GM12873 (cell line): ENCODE results near the gene HOXD9.

Source experiments
- TF ChIP-seq, protein P1 (sequence below): IDR thresholded peaks from 2 replicates; pipeline ENCODE4 v1.5.1; 2012; ENCODE audit warnings: low read depth, mild to moderate bottlenecking, moderate library complexity, low read length, control low read depth; ENCODE audit not compliant: insufficient read depth; ENCODE audit errors: missing control alignments

HOXD9 gene

DNA sequence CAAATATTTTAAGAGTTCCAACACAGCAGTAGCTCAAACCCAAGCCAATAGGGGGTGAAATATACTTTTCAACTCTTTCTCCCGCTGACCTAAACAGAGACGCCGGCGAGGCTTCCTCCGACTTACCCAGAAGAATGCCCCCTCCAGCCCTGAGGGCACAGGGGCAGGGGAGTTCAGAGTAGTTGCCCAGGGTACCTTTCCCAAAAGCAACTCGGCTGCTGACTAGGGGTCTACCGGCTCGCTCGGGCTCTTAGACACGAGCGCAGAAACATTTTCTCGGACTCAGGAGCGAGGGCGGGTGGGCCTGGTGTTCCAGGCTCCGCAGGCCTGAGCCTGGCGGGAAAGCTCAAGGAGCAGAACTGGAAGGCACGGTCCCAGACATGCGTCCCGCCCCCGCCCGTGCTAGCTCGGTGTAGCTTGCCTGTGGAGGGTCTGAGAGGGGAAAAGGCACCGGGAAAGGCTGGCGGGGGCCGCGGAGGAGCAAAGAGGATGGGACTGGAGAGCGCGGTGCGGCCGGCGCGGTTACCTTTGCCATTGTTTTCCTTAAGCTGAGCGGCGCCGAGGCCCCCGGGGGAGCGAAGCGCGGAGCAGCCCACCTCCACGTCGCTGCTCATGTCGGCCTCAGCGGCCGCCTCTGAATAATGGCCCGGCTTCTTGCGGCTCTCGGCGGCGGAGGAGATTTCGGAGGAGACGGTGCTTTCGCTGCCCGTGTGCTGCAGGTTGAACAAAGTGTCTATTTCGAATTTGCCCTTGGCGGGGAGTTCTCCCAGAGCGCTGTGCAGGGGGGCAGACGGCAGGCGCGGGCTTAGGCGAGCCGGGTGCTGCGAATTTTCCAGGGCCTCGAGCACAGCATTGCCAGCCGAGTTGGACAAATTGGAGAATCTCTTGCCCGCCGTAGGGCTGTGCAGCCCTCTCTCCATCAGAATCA is 39.4 kb upstream of the HOXD9 start:
- TF ChIP-seq, protein P1, sequence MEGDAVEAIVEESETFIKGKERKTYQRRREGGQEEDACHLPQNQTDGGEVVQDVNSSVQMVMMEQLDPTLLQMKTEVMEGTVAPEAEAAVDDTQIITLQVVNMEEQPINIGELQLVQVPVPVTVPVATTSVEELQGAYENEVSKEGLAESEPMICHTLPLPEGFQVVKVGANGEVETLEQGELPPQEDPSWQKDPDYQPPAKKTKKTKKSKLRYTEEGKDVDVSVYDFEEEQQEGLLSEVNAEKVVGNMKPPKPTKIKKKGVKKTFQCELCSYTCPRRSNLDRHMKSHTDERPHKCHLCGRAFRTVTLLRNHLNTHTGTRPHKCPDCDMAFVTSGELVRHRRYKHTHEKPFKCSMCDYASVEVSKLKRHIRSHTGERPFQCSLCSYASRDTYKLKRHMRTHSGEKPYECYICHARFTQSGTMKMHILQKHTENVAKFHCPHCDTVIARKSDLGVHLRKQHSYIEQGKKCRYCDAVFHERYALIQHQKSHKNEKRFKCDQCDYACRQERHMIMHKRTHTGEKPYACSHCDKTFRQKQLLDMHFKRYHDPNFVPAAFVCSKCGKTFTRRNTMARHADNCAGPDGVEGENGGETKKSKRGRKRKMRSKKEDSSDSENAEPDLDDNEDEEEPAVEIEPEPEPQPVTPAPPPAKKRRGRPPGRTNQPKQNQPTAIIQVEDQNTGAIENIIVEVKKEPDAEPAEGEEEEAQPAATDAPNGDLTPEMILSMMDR, result no peak

DNA sequence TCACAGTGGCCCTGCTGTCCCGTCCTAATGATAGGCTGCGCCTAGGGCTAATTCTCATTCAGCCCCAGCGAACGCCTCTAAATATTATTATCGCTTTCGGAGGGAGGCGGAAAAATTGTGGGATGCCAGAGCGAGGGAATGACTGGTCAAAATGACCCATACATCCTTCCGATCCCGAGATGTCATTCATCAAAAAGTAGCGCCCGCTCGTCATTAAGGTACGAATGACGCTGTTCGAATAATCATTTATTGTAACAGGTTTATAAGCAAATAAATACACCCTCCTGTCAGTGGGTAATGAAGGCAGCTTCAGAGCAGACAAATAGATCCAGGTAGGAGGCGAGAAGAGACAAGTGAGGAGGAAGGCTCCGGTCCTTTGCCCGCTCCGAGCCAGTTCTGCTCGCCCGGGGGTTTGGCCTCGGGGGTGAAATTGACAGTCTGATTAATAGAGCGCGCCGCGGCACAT is 38.7 kb upstream of the HOXD9 start, which contains the start of gene EVX2:
EVX2 (minus strand) TSS at position 167 of the 466 bp plus-strand sequence. CDS start 186 bp downstream, outside the sequence.
- TF ChIP-seq, protein P1, result no peak

DNA sequence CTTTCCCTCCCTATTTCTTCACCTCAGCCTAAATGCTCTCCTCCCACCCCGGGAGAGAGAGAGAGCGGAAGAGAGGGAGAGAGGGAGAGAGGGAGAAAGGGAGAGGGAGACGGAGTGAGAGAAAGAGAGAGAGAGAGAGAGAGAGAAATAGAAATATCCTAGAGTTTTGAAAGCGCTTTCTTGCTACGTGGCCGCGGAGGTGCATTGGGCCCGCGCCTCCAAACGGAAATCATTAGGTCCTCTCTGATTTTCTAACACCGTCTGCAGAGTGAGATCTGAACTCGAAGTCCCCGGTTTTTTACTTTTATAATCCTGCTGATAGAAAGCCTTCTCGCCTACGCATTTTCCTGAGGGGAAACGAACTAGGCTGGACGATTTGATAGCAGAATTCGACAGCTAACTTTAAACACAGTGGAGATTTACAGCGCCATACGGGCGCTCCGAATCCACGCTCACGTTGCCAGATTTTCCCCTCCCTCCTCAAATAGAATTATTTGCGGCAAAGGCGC is 37.9 kb upstream of the HOXD9 start:
- TF ChIP-seq, protein P1, result no peak

DNA sequence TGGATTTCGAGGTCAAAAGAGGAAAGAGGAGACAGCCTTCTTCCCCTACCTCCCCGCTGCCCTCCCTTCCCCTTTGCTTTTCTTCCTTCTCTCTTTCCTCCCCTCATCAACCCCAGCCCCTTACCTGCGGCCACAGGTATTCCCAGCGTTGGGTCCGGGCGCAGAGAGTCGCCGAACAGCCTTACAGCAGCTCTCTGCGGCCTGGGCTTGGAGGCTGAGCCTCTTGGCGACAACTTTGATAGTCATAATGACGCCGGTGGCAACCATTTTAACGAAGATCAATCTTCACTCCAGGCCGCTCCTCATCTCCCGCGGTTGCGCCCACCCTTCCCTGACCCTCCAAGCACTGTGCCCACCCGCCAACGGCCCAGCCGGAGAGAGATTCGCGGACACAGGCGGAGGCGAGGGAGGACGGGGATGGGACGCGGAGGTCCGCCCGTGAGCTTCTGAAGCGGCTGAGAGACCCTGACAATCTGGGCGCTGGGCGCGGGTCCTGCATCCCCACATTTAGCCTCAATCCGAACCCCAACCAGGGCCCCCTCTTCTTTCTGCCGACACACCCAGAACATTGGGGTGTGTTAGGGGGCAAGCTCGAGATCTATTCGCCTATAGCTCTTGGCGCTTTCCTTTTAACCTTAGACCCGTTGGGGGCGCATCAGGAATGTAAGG is 37.3 kb upstream of the HOXD9 start:
- TF ChIP-seq, protein P1, result no peak

DNA sequence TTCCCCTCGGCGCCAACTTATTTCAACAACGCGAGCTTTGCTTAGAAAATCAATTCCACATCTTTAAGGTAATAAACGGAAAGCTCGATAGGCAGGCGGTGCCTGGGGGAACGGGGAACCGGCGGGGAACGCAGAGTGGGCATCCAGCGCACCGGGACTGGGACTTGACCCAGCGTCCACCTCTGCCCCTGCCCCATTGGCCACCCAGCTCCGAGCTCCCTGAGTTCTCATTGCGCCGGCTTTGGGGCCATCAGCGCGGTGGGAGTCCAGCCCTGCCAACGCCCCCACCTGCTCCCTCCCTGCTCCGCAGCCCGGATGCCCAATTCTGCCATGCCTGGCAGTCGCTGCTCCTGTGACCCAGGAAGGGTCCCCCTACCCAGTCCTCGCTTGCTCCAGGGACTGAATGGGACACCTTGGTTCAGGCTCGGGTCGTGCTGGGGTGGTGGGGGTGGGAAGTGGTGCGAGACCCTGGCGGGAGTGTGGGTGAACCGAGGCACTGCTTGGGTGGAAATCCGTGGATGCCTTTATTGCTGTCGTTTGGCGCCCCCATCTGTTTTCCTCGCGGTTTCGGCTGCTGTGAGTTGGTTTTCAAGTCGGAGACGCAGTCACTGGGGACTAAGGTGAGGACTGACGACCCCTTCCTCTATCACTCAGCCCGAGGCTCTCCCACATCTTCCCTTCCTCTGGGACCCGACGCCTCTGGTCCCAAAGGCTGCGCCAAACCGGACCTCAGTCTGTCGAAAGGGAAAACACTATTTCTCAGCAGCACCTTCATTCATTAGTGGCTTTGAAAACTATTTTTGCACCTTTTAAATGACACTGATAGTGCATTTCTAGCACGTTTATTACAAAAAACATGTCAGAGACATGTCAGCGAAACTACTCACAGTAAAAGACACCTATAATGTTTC is 36.4 kb upstream of the HOXD9 start:
- TF ChIP-seq, protein P1, result peak; percentile 25

DNA sequence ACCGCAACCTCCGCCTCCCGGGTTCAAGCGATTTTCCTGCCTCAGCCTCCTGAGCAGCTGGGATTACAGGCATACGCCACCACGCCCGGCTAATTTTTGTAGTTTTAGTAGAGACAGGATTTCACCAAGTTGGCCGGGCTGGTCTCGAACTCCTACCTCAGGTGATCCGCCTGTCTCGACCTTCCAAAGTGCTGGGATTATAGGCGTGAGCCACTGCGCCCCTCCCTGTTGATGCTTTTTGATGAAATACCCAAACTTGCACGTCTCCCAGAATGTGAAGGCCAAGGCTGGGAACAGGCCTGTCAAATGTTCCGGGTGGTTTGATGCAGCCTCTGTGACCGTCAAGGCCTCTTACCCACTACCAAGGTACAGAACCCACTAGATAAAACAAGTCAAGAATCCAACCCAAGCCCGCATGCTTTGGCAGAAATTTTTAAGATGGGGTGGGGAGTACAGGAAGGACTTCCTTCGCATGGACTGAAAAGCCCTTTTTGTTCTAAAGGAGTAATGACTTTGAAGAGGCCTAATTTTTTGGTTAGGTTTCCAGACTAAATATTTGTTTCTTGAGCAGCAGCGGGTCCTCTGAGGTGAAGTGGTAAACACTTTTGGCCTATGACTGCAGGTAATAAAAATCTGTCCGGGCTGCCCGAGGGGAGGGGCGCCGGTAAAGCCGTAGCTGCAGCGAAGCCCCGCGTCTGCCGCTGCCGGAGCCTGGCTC is 35.0 kb upstream of the HOXD9 start:
- TF ChIP-seq, protein P1, result no peak
